HG03097 (cell line): ENCODE measurements around the gene HLCS.

Experiments
- ATAC-seq: cut with Tn5 transposase; IDR thresholded peaks from one replicate; pipeline ENCODE4 v1.9.1; 2021; ENCODE audit not compliant: unreplicated experiment, low FRiP score

The HLCS gene

GRCh38 chr21:36987845-36988244 is 21.4 kb upstream of the HLCS start:
- no peak for ATAC-seq

- ATAC-seq = no peak
Observed at GRCh38 chr21:36985751-36986594, 19.5 kb upstream of the HLCS start.

GRCh38 chr21:36981977-36982700 is 15.7 kb upstream of the HLCS start:
- no peak for ATAC-seq

- ATAC-seq = no peak
Observed at GRCh38 chr21:36981049-36981391, 14.6 kb upstream of the HLCS start.

DNA sequence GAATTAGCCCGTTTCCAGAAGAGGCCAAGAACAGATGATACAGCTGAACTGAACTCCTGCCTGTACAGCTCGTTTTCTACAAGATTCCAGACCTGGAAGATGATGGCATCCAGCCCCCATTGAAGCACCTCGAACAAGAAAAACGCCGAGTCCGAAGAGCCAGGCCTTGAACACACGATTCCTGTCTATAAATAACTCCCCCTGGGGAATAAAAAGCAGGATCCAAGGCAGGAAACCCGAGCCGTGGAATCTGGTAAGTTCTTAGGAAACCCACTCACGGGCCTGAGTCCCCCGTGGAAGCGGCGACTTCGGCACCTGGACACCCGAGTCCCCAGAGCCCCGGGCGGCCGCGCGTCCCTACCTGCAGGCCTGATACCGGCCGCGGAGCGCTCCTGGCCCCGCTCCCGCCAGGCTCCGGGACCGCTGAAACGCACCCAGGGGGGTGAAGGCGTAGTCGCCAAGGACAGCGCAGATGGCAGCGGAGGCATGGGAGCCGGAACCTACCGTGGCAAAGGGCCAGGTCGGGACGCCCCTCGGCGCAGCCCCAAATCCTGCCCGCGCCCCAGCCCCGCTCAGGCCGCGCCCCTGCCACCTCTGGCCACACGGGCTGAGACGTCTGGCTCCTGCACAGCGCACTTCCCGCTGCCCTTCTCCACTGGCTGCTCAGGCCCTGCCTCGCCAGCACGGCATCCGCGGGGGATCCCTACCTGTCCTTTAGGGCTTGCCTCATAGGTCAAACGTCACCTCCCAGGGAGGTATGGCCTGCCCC is 14.0 kb upstream of the HLCS start:
- ATAC-seq = no peak

GRCh38 chr21:36976882-36977651 is 10.6 kb upstream of the HLCS start:
- ATAC-seq = peak; percentile 51

DNA sequence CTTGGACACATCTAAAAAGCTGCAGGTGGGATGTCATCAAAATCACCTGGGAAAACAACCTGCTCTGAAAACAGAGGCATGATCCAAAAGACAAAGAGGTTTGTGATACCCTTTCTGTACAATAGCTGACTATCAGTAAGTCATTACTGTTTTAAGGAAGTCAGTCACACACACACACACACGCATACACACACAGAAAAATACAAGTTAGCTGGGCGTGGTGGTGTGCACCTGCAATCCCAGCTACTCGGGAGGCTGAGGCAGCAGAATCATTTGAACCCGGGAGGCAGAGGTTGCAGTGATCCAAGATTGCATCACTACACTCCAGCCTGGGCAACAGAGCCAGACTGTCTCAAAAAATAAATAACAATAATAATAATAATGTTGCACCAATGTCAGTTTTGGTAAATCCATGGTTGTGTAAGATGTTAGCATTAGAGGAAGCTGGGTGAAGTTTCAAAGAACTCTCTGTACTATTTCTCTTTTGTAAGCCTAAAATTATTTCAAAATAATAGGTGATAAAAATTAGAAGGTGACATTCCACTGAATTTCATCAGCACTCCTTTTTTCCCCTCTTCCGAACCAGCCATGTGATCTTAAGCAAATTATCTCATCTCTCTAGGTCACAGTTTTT is 9.9 kb upstream of the HLCS start:
- no peak for ATAC-seq

DNA sequence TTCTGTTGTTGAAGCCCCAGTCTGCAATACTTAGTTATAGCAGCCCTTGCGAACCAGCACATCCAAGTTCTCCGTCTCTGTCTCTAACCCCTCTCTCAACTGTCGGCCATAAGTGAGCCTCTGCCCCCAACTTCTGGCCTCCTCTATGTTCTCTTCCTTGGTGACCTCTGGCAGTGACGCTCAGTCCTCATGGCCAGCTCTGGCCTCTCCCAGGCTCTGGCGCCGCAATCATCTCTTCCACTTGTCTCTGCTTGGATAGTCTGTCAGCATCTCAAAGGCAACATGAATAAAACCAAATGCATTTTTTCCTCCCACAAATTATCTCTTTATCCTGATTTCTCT is 8.4 kb upstream of the HLCS start:
- no peak for ATAC-seq

GRCh38 chr21:36973986-36974850 is 7.7 kb upstream of the HLCS start:
- no peak for ATAC-seq

DNA sequence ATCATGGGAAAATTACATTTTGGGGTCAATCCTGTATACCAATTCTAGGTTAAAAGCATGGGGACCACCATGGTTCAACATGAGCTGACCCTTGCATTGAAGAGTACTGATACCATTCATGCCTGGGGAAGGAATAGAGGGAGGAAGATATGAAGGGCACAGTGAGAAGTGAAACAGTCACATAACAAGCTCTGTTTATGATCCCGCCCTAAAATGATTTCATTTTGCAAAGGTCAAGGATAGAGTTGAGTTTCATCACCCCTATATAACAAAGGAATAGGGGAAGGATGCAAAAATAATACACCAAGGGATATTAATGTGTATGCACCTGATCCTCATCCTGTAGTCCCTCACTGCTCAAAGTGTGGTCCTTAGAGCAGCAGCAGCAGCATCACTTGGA is 2.5 kb upstream of the HLCS start:
- ATAC-seq = no peak

DNA sequence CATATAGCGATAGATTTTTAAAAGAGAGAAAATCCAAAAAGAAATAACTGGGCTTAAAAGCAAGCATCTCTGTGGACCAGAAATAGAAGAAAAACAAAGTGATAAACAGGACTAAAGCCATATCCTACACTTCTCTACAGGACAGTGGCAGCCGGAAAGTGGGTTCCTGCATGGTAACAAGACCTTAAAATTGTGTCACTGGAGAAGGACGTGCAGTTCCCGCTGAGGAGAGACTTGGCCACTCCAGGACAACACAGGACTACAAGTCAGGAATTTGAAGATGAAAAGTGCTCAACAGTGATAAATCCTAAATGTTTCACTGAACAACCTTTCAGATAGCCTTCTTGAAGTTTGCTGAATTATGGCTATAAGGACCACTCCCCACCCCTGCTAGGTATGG is 1.9 kb upstream of the HLCS start:
- ATAC-seq = no peak

DNA sequence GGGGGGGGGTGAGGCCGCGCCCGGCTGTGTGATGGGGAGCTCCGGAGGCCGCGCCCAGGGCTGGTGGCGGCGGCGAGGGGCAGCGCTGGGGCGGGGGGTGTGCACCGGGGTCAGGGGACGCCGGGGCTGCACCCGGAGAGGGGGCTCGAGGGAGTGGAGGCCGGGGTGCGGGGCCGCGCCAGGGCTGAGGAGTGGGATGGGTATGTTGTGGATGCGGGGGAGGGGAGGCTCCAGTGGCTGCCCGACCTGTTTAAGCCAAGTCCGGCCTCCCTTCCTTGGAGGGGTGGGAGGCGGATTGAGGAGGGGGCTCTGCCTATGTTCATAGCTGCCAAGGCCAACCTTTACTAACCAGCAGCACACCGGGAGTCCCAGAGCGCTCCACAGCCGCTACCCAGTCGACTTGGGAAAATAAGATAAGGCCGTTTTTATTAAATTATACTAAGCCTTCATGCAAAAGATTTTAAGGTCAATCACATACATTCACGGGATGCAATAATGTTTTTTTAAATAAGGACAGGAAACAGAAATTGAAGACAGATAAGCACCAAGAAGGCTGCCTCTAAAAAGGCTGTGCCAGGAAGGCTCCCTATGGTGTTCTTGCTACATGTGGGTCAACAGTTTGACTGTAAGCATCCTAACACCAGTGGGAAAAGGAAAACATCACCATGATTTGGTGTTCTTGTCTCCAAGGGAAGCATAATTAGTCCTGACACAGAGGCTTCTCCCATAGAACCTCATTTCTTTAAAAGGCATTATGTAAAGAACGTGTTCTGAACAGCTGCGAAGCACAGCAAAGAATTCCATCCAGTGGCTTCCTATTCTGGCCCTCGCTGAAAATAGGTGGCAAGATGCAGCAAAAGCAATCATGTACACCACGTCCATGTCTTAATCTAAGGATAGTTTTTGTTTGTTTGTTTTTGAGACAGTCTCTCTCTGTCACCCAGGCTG is 626 bp upstream of the HLCS start:
- no peak for ATAC-seq

- ATAC-seq = no peak
Observed at GRCh38 chr21:36965720-36966065, 776 bp downstream of the HLCS start.

GRCh38 chr21:36964827-36965719 is 1.4 kb downstream of the HLCS start:
- no peak for ATAC-seq

DNA sequence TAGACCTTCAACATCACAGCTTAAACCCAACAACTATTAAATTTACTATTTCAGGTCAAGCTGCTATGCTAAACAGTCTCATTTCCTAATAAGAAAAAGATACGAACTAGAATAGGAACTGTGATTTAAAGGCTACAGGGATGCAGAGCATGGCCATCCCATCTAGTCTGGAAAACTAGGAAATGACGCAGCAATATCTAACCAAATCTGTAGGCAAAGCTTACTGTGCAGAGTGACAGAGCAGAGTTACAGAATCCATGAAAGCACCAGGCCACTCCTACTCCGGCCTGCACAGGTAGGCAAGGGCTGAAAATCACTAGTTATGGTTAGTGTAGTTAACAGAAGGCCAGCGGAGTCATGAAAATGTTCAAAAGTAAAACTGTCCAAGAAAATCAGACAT is 2.1 kb downstream of the HLCS start:
- ATAC-seq = no peak

- no peak for ATAC-seq
Observed at GRCh38 chr21:36962098-36962780, 4.2 kb downstream of the HLCS start.
